Astrocyte of the cerebellum (primary cell): ENCODE data around the gene RCL1.
"Not testable (repeated sequence)": the region's sequence is repeated elsewhere in the genome, so short reads cannot be mapped to it uniquely, and the experiment has no call there.

Source experiments
- DNase-seq: peaks from one replicate; pipeline ENCODE4 v3.0.0-alpha.2; 2011; ENCODE audit warnings: low read depth
- H3K4me3 ChIP-seq: 2 replicates; pipeline ENCODE4 v1.5.1; 2011; ENCODE audit warnings: mild to moderate bottlenecking, low read depth, low read length, moderate library complexity
- CTCF ChIP-seq: IDR thresholded peaks from 2 replicates; pipeline ENCODE4 v1.5.1; 2012; ENCODE audit warnings: low read length, low read depth, moderate library complexity, mild to moderate bottlenecking; ENCODE audit errors: missing control alignments
- in situ Hi-C: cut with HindIII; loops from 2 replicates; pipeline ENCODE4 v1.10.0; 2017; ENCODE audit warnings: low sequenced_read_pairs

The RCL1 gene

GRCh38 chr9:4892501-4893194, 99.9 kb downstream of the RCL1 start:
- DNase-seq = no peak
- no peak overlapping the region for H3K4me3 ChIP-seq
- in situ Hi-C loops = no loop called here
- no peak for TF ChIP-seq CTCF

DNA sequence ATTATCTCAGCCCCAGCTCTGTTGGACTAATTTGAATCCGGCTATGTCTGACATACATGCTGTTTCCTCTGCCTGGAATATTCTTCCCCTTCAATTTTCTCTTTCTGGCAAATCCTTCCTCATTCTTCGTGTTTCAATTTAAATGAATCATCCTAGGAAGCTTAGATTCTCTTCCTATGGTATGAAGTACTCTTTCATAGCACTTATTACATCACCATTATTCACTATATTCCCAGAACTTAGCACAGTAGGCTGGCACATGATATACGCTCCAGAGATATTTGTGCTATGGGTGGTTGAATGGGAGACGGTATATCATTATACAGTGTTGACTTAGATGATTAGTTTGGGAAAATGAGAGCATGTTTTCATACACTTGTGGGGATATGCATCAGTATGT, 101.3 kb downstream of the RCL1 start:
- in situ Hi-C loops = no loop called here
- no peak overlapping the region for H3K4me3 ChIP-seq
- TF ChIP-seq CTCF = no peak
- no peak for DNase-seq

DNA sequence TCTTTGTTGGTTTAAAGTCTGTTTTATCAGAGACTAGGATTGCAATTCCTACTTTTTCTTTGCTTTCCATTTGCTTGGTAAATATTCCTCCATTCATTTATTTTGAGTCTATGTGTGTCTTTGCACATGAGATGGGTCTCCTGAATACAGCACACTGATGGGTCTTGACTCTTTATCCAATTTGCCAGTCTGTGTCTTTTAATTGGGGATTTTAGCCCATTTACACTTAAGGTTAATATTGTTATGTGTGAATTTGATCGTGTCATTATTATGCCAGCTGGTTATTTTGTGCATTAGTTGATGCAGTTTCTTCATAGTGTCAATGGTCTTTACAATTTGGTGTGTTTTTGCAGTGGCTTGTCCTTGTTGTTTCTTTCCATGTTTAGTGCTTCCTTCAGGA, 107.1 kb downstream of the RCL1 start:
- H3K4me3 ChIP-seq, in situ Hi-C loops, DNase-seq: not testable (repeated sequence)

DNA sequence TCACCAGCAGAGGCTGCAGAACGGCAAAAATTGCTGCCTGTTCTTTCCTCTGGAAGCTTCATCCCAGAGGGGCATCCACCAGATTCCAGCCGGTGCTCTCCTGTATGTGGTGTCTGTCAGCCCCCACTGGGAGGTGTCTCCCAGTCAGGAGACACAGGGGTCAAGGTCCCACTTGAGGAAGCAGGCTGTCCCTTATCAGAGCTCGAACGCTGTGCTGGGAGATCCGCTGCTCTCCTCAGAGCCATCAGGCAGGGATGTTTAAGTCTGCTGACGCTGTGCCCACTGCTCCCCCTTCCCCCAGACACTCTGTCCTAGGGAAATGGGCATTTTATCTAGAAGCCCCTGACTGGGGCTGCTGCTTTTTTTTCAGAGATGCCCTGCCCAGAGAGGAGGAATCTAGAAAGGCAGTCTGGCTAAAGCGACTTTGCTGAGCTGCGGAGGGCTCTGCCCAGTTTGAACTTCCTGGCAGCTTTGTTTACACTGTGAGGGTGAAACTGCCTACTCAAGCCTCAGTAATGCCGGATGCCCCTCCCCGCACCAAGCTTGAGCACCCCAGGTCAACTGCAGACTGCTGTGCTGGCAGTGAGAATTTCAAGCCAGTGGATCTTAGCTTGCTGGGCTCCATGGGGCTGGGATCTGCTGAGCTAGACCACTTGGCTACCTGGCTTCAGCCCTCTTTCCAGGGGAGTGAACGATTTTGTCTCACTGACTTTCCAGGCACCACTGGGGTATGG, 108.8 kb downstream of the RCL1 start:
- in situ Hi-C loops, H3K4me3 ChIP-seq, DNase-seq: not testable (repeated sequence)

GRCh38 chr9:4902135-4902475, 109.4 kb downstream of the RCL1 start:
- H3K4me3 ChIP-seq = no peak overlapping the region
- in situ Hi-C loops = no loop called here
- DNase-seq = no peak
- TF ChIP-seq CTCF = no peak

- no peak for TF ChIP-seq CTCF
- DNase-seq = peak; percentile 90
- H3K4me3 ChIP-seq = no peak overlapping the region
- in situ Hi-C loops = no loop called here
These were observed 111.8 kb downstream of the RCL1 start for GRCh38 chr9:4904322-4905134.

DNA sequence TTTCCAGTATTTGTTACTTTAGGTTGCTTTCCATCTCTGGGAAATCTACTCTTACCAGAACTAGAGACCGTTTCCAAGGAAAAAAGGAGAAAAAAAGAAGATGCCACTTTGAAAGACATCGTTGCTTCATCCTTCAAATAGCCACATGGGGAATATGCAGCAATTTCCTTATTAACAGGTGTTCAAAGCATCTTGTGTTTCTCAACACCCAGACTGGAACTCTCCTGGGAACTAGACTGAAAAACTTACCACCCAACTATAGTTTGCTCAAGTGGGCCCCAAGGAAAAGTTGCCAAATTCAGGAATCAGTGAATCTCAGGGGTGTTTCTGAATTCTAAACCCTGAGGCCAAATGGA, 112.4 kb downstream of the RCL1 start:
- no peak for DNase-seq
- H3K4me3 ChIP-seq = no peak overlapping the region
- no peak for TF ChIP-seq CTCF
- in situ Hi-C loops = no loop called here
